ENCODE results near the gene EIF5A.
A peak's percentile ranks its signal among the peaks of the same experiment; 100 is the strongest.

EIF5A gene

DNA sequence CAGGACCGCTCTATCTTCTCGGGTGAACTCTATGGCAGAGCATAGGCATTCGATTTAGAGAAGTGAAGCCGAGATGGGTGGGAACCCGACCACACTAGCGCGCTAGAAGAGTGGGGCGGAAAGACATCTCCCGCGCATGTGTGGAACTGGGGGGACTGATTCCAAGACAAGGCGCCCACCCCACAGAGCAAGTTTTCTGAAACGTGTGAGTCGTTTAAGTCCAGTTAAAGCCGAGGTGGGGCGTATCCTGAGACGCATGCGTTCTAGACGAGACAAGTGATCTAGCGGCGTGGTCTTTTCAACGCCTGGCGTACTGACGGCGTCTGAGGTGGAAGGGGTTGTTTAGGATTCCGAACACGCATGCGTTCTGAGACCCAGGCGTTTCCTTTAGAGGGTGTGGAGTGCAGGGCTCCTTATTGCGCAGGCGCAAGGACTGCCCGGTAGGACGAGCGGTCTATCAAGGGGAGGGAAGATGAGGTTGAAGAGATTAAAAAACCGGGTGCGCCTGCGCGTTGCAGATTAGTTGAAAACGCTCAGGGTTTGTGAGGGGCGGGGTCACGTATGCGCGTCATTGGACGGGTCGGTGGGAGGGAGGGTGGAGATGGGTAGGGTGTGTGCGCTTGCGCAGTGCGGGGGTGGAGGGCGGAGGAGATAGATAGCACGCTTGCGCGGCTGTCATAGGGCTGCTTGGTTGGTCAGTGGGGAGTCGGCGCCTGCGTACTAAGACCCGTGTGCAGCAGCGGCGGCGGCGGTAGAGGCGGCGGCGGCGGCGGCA, at the start of gene EIF5A:
EIF5A (plus strand) TSS at position 718 of the 775 bp plus-strand sequence. CDS start 2,008 bp downstream, outside the sequence.
- DNase-seq: peak; percentile 100

DNA sequence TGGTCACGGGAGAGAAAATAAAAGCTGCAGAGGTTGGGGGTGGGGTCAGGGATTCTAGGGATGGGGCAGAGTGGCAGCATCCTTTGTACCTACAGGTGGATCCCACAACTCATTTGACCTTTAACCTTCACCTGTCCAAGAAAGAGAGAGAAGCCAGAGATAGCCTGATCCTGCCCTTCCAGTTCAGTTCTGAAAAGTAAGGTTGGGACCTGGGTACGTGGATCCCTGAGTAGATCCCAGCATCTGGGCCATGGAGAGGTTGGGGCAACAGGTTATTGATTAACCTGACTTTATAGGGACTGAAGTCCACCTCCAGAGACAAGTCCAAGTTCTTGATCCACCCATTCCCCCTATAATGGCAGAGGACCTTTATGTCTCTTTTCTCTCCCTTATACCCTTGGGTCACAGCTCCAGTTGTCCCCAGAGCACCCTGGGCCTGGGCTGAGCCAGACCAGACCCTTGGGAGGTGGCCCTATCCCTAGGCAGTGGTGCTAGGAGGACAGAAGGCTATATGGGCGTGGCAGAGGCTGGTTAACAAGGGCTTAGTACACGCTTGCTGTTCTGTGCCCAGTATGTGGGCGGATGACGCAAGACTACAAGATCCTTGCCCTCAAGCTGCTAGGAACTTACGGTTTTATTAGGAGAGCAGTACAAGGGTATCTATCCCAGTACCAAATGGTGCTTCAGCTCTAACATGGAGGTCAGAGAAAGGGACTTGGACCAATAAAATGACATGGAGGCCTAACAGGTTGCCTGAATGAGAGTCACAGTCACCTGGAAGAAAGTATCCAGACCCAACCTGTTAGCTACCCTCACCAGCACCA, 48.5 kb upstream of the EIF5A start:
- no peak for DNase-seq

DNA sequence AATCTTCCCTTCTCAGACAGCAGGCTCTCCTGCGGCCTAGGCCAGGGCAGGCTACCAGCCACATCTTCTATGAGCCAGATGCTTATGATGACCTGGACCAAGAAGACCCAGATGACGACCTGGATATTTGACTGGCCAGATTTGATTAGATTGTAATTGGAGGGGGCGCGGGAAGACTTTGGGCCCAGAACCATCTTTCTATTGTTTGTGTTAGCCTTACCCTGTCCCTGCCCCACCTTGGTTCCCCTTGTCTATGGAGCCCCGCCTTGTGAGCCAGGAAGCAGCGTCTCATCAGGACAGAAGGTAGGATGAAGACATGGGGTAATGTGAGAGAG, 47.9 kb upstream of the EIF5A start:
- DNase-seq: no peak

DNA sequence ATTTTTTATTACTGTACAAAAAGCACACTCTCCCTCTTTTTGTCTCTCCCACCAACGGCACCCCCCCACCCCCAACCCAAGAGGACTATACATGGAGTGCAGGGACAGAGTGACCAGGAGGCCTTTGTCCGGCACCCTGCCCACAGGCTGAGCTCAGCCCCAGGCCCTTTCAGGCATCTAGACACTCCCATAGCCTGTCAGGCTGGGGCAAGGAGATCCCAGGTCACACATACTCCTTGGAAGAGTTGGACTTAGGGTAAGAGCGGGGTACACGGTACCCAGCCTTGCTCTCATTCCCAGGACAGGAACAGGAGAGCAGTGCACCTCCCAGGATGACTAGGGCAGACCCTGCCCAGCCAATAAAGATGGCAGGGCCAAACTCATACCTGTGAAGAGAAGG, 47.3 kb upstream of the EIF5A start:
- no peak for DNase-seq

DNA sequence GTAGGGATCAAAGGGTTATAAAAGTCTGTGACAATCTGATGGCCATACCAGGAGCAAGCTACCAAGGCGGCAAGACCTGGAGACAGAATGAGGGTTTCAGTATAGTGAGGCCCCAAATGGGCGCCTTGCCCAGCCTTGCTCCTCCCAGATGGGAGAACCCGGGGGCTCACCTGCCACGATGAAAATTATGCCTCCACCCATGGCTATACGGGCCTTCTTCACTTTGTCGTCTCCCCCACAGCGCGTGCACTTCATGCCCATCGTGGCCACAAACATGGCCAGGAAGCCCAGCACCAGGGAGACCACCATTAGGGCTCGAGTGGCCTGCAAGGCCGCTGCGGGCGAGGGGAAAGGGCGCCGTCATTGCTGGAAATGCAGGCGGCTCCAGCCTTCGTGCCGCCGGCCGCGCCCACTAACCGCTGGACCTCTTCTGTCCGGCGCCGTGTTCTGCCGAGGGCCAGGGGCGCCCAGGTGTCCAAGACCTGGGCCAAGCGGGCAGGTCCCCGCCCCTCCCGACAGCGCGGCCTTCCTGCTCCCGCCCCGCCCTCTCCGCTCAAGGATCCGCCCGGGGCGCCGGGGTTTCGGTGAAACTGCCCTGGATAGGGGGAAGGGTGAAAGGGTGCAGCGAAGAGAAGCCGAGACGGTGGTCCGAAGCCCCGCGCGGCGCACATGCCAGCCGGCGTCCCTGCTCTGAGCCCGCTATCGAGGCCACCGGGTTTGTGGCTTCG, 46.6 kb upstream of the EIF5A start:
- DNase-seq: peak; percentile 15

DNA sequence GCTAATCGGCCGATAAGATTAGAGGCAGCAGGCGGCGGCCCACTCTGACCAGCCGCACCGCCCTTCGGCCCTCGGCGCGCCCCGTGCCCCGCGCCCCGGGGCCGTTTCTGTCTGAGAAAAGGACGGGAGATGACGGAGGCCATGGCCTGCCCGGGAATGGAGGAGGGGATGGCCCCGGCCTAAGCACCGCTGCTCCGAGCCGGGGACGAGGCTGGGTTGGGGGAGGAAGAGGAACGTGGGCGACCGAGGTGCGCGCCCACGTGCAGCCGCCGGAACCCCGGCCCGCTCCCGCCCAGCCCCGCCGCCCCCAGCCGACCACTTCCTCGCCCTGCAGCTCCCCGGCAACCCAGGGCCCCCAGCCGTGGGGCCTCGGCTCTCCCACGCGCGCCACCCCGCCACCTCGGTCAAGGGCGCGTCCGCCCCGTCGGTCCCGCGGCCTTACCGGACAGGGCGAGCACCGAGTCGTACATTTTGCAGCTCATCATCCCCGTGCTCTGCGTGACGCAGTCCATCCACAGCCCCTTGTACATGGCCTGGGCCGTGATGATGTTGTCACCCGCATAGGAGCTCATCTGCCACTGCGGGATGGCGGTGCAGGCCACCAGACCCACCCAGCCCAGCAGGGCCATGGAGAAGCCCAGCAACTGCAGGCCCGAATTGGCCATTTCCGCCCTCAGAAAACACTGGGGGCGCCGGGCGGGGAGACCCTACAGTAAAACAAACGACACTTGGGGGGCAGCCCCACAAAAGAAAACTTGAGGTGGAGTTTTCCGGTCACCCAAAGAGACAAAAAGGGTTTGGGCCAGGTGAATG, 45.8 kb upstream of the EIF5A start:
- DNase-seq: no peak

DNA sequence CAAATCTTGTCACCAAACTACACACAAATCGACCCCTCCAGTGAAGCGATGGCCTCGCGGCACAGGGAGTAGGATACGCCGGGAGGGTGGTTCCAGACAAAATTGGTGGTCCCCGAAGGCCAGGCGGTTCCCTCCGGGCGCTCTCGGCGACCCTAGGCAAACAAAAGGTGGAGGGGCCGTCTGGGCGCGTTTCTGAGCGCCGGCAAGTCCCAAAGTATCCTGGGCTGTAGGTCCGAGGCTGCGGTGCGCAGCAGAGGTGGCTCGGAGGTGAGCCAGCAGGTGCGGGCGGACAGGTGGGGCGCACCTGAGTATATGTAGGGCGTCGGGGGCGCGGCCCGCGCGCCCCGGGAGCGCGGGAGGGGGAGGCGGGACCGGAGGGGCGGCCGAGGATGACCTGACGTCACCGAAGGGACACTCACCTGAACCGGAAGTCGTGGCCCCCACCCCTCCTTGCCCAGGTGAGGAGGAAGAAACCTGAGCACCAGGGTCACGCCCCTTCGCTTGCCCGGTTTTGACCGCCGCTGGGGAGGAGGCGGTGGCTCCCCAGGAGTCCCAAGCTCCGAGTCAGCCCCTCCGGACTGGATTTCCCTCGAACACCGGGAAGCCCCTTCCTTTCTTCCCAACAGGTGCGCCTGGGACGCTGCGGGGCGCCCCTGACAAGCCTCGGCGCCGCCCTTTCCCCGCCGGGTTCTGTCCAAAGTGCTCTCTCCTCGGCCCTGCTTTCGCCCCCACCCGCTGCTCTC, 45.1 kb upstream of the EIF5A start, which contains the start of gene CLDN7:
CLDN7 (minus strand) TSS at position 287 of the 743 bp plus-strand sequence. CDS start 435 bp downstream, outside the sequence.
- DNase-seq: peak; percentile 86

DNA sequence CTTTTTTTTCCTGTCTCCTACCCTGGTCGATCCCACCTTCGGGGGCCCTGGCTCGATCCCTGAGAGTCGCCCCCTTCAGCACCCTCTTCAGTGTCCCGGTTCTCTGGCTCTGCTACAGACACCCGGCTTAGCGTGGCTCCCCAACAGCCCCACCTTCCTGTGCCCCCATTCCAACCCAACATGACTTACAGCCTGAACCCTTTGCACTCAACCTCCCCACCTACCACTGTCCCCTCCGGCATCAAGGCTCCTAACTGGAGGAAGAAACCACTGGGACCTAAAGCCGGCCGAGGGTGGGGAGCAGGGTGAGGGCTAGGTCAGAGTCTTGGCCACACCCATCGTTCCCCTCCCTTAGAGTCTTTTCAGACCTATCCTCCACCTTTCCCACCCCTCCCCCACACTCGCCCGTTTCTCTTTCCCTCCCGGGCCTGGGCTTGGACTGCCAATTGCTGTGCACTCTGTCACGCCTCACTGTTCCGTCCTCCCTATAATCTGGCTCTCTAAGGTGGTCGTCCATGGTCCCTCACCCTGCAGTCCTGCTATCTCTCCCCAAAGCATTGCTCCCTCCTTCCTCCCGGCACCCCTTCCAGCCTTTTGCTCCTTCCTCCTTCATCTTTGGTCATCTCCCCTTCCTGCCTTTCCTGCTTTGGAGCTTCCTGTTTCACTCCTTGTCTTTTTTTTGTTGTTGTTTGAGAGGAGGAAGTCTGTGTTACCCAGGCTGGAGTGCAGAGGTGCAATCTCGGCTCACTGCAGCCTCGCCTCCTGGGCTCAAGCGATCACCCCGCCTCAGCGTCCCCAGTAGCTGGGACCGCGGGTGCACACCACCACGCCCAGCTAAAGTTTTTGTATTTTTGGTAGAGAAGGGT, 44.3 kb upstream of the EIF5A start:
- peak; percentile 32 for DNase-seq

DNA sequence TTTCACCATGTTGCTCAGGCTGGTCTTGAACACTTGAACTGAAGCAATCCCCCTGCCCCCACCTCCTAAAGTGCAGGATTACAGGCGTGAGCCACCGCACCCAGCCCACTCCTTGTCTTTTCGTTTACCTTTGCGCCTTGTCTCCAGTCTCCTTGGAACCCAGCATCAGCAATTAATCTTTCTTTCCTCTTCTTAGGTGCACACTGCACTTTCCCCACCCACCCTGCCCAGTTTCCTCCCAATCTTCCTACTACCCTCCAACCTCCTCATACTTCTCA, 43.7 kb upstream of the EIF5A start:
- DNase-seq: no peak

DNA sequence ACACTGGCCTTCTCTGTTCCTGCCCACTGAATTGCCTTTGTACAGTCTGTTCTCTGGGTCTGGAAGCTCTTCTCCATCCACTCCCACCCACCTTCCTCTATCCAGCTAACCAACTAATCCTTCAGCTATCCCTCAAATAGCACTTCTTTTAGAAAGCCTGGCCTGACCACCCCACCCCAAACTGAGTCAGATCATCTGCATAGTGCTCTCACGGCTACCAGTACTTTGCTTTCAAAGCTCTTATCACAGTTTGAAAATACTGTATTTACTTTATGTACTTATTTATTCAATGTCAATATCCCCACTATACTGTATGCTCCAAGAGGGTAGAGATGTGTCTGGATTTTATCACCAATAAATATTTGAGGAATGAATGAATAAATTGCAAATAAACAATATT, 40.6 kb upstream of the EIF5A start:
- DNase-seq: no peak

DNA sequence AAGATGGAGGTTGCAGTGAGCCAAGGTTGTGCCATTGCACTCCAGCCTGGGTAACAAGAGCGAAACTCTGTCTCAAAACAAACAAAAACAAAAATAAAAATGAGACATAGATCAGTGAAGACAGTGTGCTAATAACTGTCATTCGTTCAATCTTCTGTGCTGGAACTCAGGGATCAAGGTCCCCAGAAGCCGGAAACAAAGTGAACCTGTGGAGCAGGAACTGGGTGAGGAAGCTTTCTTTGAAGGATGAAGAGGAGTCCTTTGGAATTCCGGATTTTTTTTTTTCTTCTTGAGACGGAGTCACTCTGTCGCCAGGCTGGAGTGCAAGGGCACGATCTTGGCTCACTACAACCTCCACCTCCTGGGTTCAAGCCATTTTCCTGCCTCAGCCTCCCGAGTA, 28.0 kb upstream of the EIF5A start:
- DNase-seq: no peak

DNA sequence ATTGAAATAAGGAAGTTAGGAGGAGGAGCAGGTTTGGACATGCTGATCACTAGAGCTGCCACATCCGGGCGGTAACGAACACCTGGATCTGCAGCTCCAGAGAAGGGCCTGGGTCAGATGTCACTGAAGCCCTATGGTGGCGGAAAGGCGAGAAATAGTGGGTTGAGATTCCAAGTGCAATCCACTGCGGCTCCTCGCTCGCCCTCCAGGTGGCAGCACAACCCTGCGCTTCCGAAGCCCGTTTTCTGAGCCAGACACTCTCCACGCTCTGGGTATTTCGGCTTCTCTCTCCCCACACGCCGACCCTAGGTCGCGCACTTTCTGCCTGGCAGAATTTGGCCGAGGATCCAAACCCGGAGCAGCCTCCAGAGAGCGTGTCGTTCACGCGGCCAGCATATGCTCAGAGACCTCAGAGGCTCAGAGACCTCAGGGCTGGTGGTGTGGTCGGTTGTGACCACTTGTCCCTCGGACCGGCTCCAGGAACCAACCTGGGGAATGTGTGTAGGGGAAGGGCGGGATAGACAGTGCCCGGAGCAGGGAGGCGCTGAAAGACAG, 26.8 kb upstream of the EIF5A start:
- peak; percentile 92 for DNase-seq

DNA sequence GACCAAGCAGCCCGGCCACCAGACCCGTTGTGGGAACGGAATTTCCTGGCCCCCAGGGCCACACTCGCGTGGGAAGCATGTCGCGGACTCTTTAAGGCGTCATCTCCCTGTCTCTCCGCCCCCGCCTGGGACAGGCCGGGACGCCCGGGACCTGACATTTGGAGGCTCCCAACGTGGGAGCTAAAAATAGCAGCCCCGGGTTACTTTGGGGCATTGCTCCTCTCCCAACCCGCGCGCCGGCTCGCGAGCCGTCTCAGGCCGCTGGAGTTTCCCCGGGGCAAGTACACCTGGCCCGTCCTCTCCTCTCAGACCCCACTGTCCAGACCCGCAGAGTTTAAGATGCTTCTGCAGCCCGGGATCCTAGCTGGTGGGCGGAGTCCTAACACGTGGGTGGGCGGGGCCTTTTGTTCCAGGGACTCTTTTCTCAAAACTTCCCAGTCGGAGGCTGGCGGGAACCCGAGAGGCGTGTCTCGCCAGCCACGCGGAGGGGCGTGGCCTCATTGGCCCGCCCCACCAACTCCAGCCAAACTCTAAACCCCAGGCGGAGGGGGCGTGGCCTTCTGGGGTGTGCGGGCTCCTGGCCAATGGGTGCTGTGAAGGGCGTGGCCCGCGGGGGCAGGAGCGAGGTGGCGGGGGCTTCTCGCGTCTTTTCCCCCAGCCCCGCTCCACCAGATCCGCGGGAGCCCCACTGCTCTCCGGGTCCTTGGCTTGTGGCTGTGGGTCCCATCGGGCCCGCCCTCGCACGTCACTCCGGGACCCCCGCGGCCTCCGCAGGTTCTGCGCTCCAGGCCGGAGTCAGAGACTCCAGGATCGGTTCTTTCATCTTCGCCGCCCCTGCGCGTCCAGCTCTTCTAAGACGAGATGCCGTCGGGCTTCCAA, 26.1 kb upstream of the EIF5A start, which contains the start of gene SLC2A4:
SLC2A4 (plus strand) TSS at position 645 of the 879 bp plus-strand sequence; CDS start at position 862, 217 bp downstream.
- DNase-seq: peak; percentile 94

DNA sequence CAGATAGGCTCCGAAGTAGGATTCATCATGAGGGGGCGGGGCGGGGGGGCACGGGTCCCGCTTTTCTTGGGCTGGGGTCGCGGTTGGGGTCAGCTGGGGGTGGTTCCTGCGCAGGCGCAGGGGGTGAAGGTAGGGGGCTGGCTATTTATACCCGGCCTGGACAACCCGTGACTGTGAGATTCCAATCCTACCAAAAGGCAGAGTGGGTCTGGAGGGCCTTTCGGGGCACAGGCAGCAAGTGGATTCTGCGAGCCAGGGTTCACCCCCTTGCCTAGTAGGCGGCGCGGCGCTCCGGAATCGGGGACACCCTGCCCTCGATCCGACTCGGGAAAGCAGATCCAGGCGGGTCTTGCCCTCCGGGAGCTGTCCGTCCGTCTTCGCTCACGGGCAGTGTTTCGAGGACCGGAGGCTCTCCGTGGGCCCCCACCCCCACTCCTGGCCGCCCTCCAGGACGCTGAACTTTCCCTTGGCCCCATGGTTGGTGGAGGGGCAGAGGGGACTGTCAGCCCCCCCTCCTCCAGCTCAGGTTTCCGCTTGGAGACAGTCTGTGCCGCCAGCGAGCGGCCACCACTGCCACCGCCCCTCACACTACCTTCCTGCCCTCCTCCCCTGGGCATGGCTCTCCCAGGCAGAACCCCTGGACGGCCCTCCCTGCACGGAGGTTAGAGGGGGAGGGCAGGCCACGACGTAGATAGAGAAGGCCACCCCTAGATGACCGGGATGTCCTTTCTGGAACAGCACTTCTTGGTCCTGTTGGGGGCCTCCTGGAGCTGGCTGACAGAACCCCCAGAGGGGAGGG, 25.3 kb upstream of the EIF5A start:
- no peak for DNase-seq

DNA sequence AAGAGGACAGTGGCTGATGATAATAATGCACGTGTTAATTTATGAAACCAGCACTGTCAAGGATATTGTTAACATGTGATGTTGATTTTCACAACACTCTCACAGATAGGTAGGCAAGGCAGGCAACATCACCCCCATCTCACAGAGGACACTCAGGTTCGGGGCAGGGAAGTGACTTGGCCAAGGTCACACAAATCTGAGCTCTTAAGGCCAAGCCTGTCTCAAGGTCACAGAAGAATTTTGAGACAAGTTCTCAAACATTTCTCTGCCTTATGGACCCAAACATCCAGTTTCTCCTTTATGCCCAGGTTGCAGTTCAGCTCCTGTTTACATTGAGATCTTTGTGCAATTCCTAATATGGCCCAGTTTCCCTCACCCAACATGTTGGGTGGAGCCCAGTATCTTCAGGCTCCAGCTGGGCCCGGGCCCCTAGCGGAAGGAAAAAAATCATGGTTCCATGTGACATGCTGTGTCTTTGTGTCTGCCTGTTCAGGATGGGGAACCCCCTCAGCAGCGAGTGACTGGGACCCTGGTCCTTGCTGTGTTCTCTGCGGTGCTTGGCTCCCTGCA, 24.6 kb upstream of the EIF5A start:
- DNase-seq: no peak

DNA sequence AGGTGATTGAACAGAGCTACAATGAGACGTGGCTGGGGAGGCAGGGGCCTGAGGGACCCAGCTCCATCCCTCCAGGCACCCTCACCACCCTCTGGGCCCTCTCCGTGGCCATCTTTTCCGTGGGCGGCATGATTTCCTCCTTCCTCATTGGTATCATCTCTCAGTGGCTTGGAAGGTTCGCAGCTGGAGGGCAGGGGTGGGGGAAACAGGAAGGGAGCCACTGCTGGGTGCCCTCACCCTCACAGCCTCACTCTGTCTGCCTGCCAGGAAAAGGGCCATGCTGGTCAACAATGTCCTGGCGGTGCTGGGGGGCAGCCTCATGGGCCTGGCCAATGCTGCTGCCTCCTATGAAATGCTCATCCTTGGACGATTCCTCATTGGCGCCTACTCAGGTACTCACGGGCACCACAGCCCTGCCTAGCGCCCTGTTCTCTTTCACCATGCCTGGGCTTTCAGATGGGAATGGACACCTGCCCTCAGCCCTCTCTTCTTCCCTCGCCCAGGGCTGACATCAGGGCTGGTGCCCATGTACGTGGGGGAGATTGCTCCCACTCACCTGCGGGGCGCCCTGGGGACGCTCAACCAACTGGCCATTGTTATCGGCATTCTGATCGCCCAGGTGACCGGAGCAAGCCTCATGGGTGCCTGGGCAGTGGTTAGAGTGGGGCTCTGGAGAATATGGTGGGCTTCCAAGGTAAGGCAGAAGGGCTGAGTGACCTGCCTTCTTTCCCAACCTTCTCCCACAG, 23.8 kb upstream of the EIF5A start:
- DNase-seq: no peak

DNA sequence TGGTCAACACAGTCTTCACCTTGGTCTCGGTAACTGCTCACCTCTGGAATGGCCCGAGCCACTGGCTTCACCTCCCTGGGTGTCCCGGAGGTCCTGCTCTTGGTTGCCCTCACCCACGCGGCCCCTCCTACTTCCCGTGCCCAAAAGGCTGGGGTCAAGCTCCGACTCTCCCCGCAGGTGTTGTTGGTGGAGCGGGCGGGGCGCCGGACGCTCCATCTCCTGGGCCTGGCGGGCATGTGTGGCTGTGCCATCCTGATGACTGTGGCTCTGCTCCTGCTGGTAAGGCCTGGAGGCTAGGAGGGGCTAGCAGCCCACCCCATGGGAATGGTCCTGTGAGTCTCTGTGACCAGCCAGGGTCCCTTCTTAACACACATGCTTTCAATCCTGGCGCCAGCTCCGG, 22.5 kb upstream of the EIF5A start:
- DNase-seq: no peak

DNA sequence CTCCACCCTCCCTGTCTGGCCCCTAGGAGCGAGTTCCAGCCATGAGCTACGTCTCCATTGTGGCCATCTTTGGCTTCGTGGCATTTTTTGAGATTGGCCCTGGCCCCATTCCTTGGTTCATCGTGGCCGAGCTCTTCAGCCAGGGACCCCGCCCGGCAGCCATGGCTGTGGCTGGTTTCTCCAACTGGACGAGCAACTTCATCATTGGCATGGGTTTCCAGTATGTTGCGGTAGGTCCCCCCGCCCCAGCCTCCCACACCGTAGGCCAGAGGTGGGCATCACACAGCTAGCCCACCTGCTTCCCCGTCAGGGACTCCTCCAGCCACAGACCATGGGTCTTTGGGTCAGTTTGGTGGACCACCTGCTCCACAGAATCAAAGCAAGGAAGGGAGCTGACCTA, 21.7 kb upstream of the EIF5A start:
- no peak for DNase-seq
